K562 (cell line): ENCODE measurements around the gene KCTD19. TPM values are rescaled to one million over a fixed set of nuclear protein-coding genes. Genes with fewer than 3 reads are reported as not detected.

ENCODE experiments used
- ATF7 ChIP-seq: fragments of 450-650 bp; IDR thresholded peaks from 2 replicates; pipeline ENCODE4 v1.7.1; 2014; ENCODE audit warnings: mild to moderate bottlenecking, moderate library complexity
- CLOCK ChIP-seq: fragments of 250-450 bp; sonication (Bioruptor Pico); IDR thresholded peaks from 2 replicates; pipeline ENCODE4 v1.4.0; 2020; ENCODE audit warnings: mild to moderate bottlenecking, moderate library complexity, borderline replicate concordance
- CREB5 ChIP-seq: fragments of 250-450 bp; sonication (Bioruptor Pico); IDR thresholded peaks from 2 replicates; pipeline ENCODE4 v1.5.0; 2020; ENCODE audit warnings: mild to moderate bottlenecking
- MAZ ChIP-seq, 2 experiments: fragments of 450-650 bp in 1 of 2; sonication (generic) in 1 of 2; formaldehyde crosslinking; IDR thresholded peaks in 1 of 2; conservative IDR thresholded peaks in 1 of 2; 2 replicates each; pipeline versions ENCODE4 v1.4.0 to v1.5.0; 2020; ENCODE audit warnings: mild to moderate bottlenecking in 1 of 2, missing genetic modification reagents in 1 of 2
- NFE2L1 ChIP-seq: fragments of 450-650 bp; IDR thresholded peaks from 2 replicates; pipeline ENCODE4 v1.6.1; 2016; ENCODE audit warnings: missing genetic modification characterization, low read depth, mild to moderate bottlenecking, missing compliant biosample characterization, moderate library complexity, borderline replicate concordance
- PHF20 ChIP-seq: fragments of 450-650 bp; IDR thresholded peaks from 2 replicates; pipeline ENCODE4 v1.6.1; 2018; ENCODE audit not compliant: partially characterized antibody
- PURB ChIP-seq: sonication (generic); formaldehyde crosslinking; IDR thresholded peaks from 2 replicates; pipeline ENCODE4 v1.9.0; 2021; ENCODE audit warnings: low read depth, mild to moderate bottlenecking, missing genetic modification reagents
- TCF15 ChIP-seq: fragments of 250-450 bp; sonication (Bioruptor Pico); IDR thresholded peaks from 2 replicates; pipeline ENCODE4 v1.8.0; 2022; ENCODE audit warnings: moderate library complexity, mild to moderate bottlenecking, inconsistent platforms
- TCF3 ChIP-seq: sonication (generic); formaldehyde crosslinking; IDR thresholded peaks from 2 replicates; pipeline ENCODE4 v1.4.0; 2020; ENCODE audit warnings: mild to moderate bottlenecking, missing genetic modification reagents
- THAP7 ChIP-seq: fragments of 250-450 bp; sonication (Bioruptor Pico); IDR thresholded peaks from 2 replicates; pipeline ENCODE4 v1.5.0; 2021
- U2AF1 ChIP-seq: fragments of 200-400 bp; formaldehyde crosslinking; optimal IDR thresholded peaks from 2 replicates; pipeline ENCODE3; 2017; ENCODE audit warnings: mild to moderate bottlenecking, low read depth, low read length, moderate library complexity
- polyA plus RNA-seq, 8 experiments: library from polyadenylated mRNA; depleted of rRNA in 4 of 8; stranded (reverse) in 5 of 8; unstranded in 3 of 8; fragments of >200 nt; fragmentation: Nextera tagmentation in 2 of 8; fragmentation: Illumina TruSeq in 1 of 8; extraction: Ambion mirVana in 2 of 8; extraction: Trizol in 1 of 8; gene quantifications; 2 replicates each; pipeline versions ENCODE4 v1.2.1 to v1.2.3, GENCODE V29; 2011 to 2014; ENCODE audit warnings: inconsistent platforms in 1 of 8, missing spikeins in 1 of 8
- total RNA-seq, 7 experiments: library from RNA; depleted of rRNA in 6 of 7; stranded (reverse); fragments of >200 nt in 6 of 7; fragmentation: Illumina TruSeq in 2 of 7; extraction: Trizol in 2 of 7; gene quantifications; 2 replicates each; pipeline versions ENCODE4 v1.2.1 to v1.2.3, GENCODE V29; 2011 to 2021; ENCODE audit warnings: low replicate concordance in 1 of 7
- TF ChIP-seq, protein P1 (sequence below): sonication (generic); formaldehyde crosslinking; IDR thresholded peaks from 2 replicates; pipeline ENCODE4 v1.8.0; 2023; ENCODE audit warnings: mild to moderate bottlenecking, missing genetic modification reagents
- TF ChIP-seq, protein P2 (sequence below): sonication (generic); formaldehyde crosslinking; IDR thresholded peaks from 2 replicates; pipeline ENCODE4 v1.8.0; 2022; ENCODE audit warnings: missing genetic modification reagents, mild to moderate bottlenecking, borderline replicate concordance

KCTD19 gene
- total and polyA plus RNA-seq, 9 of the 15 experiments (the other 6 are each of a cell fraction or from before 2014, with no cell fraction given), result 0.03 to 0.91 (median 0.22) TPM; not detected in 2

- TF ChIP-seq TCF15, result no peak
- no peak for TF ChIP-seq TCF3 (CRISPR knock-in tag)
- TF ChIP-seq NFE2L1 (tag), result no peak
- TF ChIP-seq PURB (CRISPR knock-in tag), result no peak
- TF ChIP-seq ATF7, result no peak
- TF ChIP-seq THAP7 (CRISPR knock-in tag), result no peak
- no peak for TF ChIP-seq CREB5 (CRISPR knock-in tag)
- peak; percentile 20 for TF ChIP-seq PHF20
- TF ChIP-seq, protein P1, sequence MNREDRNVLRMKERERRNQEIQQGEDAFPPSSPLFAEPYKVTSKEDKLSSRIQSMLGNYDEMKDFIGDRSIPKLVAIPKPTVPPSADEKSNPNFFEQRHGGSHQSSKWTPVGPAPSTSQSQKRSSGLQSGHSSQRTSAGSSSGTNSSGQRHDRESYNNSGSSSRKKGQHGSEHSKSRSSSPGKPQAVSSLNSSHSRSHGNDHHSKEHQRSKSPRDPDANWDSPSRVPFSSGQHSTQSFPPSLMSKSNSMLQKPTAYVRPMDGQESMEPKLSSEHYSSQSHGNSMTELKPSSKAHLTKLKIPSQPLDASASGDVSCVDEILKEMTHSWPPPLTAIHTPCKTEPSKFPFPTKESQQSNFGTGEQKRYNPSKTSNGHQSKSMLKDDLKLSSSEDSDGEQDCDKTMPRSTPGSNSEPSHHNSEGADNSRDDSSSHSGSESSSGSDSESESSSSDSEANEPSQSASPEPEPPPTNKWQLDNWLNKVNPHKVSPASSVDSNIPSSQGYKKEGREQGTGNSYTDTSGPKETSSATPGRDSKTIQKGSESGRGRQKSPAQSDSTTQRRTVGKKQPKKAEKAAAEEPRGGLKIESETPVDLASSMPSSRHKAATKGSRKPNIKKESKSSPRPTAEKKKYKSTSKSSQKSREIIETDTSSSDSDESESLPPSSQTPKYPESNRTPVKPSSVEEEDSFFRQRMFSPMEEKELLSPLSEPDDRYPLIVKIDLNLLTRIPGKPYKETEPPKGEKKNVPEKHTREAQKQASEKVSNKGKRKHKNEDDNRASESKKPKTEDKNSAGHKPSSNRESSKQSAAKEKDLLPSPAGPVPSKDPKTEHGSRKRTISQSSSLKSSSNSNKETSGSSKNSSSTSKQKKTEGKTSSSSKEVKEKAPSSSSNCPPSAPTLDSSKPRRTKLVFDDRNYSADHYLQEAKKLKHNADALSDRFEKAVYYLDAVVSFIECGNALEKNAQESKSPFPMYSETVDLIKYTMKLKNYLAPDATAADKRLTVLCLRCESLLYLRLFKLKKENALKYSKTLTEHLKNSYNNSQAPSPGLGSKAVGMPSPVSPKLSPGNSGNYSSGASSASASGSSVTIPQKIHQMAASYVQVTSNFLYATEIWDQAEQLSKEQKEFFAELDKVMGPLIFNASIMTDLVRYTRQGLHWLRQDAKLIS (CRISPR knock-in tag), result no peak
- TF ChIP-seq MAZ (CRISPR knock-in tag; conservative IDR thresholded peaks at IDR 0.05 in 1 of 2, IDR thresholded peaks at IDR 0.05 in 1 of 2), result peak in 1 of 2 experiments; percentile 75; a peak in 3 of 4 replicates
- TF ChIP-seq CLOCK (CRISPR knock-in tag), result no peak
- TF ChIP-seq U2AF1, result peak; percentile 69
- TF ChIP-seq, protein P2, sequence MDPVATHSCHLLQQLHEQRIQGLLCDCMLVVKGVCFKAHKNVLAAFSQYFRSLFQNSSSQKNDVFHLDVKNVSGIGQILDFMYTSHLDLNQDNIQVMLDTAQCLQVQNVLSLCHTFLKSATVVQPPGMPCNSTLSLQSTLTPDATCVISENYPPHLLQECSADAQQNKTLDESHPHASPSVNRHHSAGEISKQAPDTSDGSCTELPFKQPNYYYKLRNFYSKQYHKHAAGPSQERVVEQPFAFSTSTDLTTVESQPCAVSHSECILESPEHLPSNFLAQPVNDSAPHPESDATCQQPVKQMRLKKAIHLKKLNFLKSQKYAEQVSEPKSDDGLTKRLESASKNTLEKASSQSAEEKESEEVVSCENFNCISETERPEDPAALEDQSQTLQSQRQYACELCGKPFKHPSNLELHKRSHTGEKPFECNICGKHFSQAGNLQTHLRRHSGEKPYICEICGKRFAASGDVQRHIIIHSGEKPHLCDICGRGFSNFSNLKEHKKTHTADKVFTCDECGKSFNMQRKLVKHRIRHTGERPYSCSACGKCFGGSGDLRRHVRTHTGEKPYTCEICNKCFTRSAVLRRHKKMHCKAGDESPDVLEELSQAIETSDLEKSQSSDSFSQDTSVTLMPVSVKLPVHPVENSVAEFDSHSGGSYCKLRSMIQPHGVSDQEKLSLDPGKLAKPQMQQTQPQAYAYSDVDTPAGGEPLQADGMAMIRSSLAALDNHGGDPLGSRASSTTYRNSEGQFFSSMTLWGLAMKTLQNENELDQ (CRISPR knock-in tag), result 0 out of 2 replicates have a peak, but pooled peaks have one; percentile 29
Observed at GRCh38 chr16:67247192-67248072, 79.1 kb downstream of the KCTD19 start, which contains the start of gene FHOD1 (continued).
